Keratinocyte (primary cell): ENCODE data around the gene ARID5B. TPM values are rescaled to one million over a fixed set of nuclear protein-coding genes. Genes with fewer than 3 reads are reported as not detected.

Experiments
- DNase-seq: peaks from one replicate; pipeline ENCODE4 v3.0.0-alpha.2; 2011; ENCODE audit warnings: low read depth, missing footprints, low spot score
- FAIRE-seq: peaks from 2 replicates; lab custom pipeline; 2011; peaks lifted over from hg19 to GRCh38; lab: Jason Lieb, UNC
- H2AFZ ChIP-seq: 2 replicates; pipeline ENCODE4 v1.6.0; 2012; ENCODE audit warnings: low read length, control low read depth, inconsistent platforms; ENCODE audit not compliant: control insufficient read depth
- H3K27ac ChIP-seq: 2 replicates; pipeline ENCODE4 v1.5.1; 2011; ENCODE audit warnings: low read length; ENCODE audit not compliant: control insufficient read depth, insufficient read depth
- H3K27me3 ChIP-seq: 3 replicates; pipeline ENCODE4 v1.6.0; 2011; ENCODE audit warnings: low read length; ENCODE audit not compliant: control insufficient read depth, insufficient read depth; ENCODE audit errors: extremely low read depth
- H3K36me3 ChIP-seq, 2 experiments: 2 replicates in 1 of 2; 3 replicates in 1 of 2; pipeline ENCODE4 v1.5.1; 2011; ENCODE audit warnings: low read length in 2 of 2, mild to moderate bottlenecking in 1 of 2; ENCODE audit not compliant: control insufficient read depth in 2 of 2, insufficient read depth in 2 of 2; ENCODE audit errors: extremely low read depth in 1 of 2
- H3K4me1 ChIP-seq: 3 replicates; pipeline ENCODE4 v1.5.1; 2011; ENCODE audit warnings: low read length; ENCODE audit not compliant: control insufficient read depth, insufficient read depth; ENCODE audit errors: extremely low read depth
- H3K4me2 ChIP-seq: 3 replicates; pipeline ENCODE4 v1.6.0; 2011; ENCODE audit warnings: low read depth, low read length; ENCODE audit not compliant: control insufficient read depth, insufficient read depth; ENCODE audit errors: extremely low read depth
- H3K4me3 ChIP-seq, 3 experiments: fragments of 200-600 bp in 1 of 3; sonication (generic) in 1 of 3; 2 replicates in 2 of 3; 3 replicates in 1 of 3; pipeline ENCODE4 v1.5.1; 2011 to 2016; ENCODE audit warnings: low read length in 3 of 3, mild to moderate bottlenecking in 3 of 3, control low read depth in 2 of 3, inconsistent platforms in 1 of 3, low read depth in 1 of 3, mixed read lengths in 1 of 3, mixed run types in 1 of 3, moderate library complexity in 1 of 3; ENCODE audit not compliant: control insufficient read depth in 2 of 3, insufficient read depth in 2 of 3; ENCODE audit errors: extremely low read depth in 1 of 3
- H3K79me2 ChIP-seq: 2 replicates; pipeline ENCODE4 v1.6.0; 2012; ENCODE audit warnings: low read length; ENCODE audit not compliant: control insufficient read depth, insufficient read depth
- H3K9ac ChIP-seq: 3 replicates; pipeline ENCODE4 v1.6.0; 2011; ENCODE audit warnings: low read length; ENCODE audit not compliant: control insufficient read depth, insufficient read depth; ENCODE audit errors: extremely low read depth
- H3K9me1 ChIP-seq: 3 replicates; pipeline ENCODE4 v1.6.0; 2011; ENCODE audit warnings: low read length; ENCODE audit not compliant: control insufficient read depth, insufficient read depth; ENCODE audit errors: extremely low read depth
- H3K9me3 ChIP-seq: 2 replicates; pipeline ENCODE4 v1.5.1; 2012; ENCODE audit warnings: low read depth, low read length; ENCODE audit not compliant: control insufficient read depth
- H4K20me1 ChIP-seq: 3 replicates; pipeline ENCODE4 v1.6.0; 2011; ENCODE audit warnings: low read length; ENCODE audit not compliant: control insufficient read depth, insufficient read depth; ENCODE audit errors: extremely low read depth
- EZH2 ChIP-seq: IDR thresholded peaks from one replicate; pipeline ENCODE4 v1.6.1; 2012; ENCODE audit warnings: inconsistent platforms, mild to moderate bottlenecking, low read length, moderate library complexity
- dilution Hi-C: fragments of 300-500 bp; cut with MboI; formaldehyde crosslinking; loops from one replicate; pipeline ENCODE4 v1.7.0; 2020; ENCODE audit warnings: low sequenced_read_pairs; ENCODE audit not compliant: extremely low pct_ligation_motif_present
- polyA plus RNA-seq, 5 experiments: library from polyadenylated mRNA; depleted of rRNA in 3 of 5; stranded (reverse) in 3 of 5; stranded (forward) in 1 of 5; unstranded in 1 of 5; fragments of >200 nt; gene quantifications; 1 replicate in 1 of 5; 2 replicates in 3 of 5; 3 replicates in 1 of 5; pipeline versions ENCODE4 v1.2.1 to v1.2.3, GENCODE V29; 2011 to 2012; ENCODE audit warnings: missing spikeins in 2 of 5, low read depth in 1 of 5, low replicate concordance in 1 of 5
- TF ChIP-seq, protein P1 (sequence below), 3 experiments: IDR thresholded peaks in 1 of 3; conservative IDR thresholded peaks in 1 of 3; optimal IDR thresholded peaks in 1 of 3; 2 replicates in 2 of 3; 3 replicates in 1 of 3; pipeline versions ENCODE3 to v1.5.1; 2011; ENCODE audit warnings: low read length in 3 of 3, mild to moderate bottlenecking in 3 of 3, moderate library complexity in 2 of 3, control low read depth in 1 of 3, inconsistent platforms in 1 of 3; ENCODE audit not compliant: insufficient read depth in 2 of 3; ENCODE audit errors: extremely low read depth in 1 of 3

The ARID5B gene
- polyA plus RNA-seq, 1 donor (not counting 4 experiments of a cell fraction or from before 2014, with no cell fraction given): 7.0 TPM

DNA sequence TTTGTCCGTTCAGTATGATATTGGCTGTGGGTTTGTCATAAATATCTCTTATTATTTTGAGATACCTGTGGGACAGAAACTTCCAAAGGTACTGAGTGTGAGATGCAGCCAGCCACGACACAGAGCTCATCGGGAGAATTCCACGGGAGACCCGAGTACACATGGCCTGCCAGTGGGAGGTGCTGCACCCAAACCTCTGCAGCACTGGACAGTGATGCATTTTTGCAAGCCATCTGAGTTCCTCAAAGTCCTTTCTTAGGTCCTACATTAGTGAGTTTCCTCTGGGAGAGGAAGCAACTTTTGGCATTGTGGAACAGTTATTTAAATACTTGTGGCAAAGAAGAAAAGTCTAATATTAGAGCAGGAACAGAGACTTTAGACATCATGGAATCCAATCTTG lies 77.5 kb downstream of the ARID5B start:
- FAIRE-seq (no peak), DNase-seq (no peak)
- no peaks in the 10 kb centered on the region for H3K27me3 ChIP-seq
- H3K79me2 ChIP-seq: peaks cover 6% of the 10 kb centered on the region
- dilution Hi-C loops: no loop called here
- H3K4me3 ChIP-seq: no peak overlapping the region
- H2AFZ ChIP-seq: no peak overlapping the region
- no peaks in the 10 kb centered on the region for H4K20me1 ChIP-seq
- TF ChIP-seq EZH2: no peak
- TF ChIP-seq, protein P1, sequence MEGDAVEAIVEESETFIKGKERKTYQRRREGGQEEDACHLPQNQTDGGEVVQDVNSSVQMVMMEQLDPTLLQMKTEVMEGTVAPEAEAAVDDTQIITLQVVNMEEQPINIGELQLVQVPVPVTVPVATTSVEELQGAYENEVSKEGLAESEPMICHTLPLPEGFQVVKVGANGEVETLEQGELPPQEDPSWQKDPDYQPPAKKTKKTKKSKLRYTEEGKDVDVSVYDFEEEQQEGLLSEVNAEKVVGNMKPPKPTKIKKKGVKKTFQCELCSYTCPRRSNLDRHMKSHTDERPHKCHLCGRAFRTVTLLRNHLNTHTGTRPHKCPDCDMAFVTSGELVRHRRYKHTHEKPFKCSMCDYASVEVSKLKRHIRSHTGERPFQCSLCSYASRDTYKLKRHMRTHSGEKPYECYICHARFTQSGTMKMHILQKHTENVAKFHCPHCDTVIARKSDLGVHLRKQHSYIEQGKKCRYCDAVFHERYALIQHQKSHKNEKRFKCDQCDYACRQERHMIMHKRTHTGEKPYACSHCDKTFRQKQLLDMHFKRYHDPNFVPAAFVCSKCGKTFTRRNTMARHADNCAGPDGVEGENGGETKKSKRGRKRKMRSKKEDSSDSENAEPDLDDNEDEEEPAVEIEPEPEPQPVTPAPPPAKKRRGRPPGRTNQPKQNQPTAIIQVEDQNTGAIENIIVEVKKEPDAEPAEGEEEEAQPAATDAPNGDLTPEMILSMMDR (optimal IDR thresholded peaks at IDR 0.05 in 1 of 3, IDR thresholded peaks at IDR 0.05 in 1 of 3, conservative IDR thresholded peaks at IDR 0.05 in 1 of 3; ENCODE audit: extremely low read depth in 1 of 3, insufficient read depth in 2 of 3, low read length in 3 of 3): peak in 1 of 3 experiments; percentile 34
- no peak overlapping the region for H3K4me2 ChIP-seq
- H3K9me3 ChIP-seq: no peaks in the 10 kb centered on the region
- peaks cover 15% of the 10 kb centered on the region for H3K4me1 ChIP-seq
- H3K27ac ChIP-seq: no peak overlapping the region
- no peak overlapping the region for H3K9ac ChIP-seq
- peaks cover 0 to 3% of the 10 kb centered on the region in 2 experiments for H3K36me3 ChIP-seq
- H3K9me1 ChIP-seq: no peaks in the 10 kb centered on the region

DNA sequence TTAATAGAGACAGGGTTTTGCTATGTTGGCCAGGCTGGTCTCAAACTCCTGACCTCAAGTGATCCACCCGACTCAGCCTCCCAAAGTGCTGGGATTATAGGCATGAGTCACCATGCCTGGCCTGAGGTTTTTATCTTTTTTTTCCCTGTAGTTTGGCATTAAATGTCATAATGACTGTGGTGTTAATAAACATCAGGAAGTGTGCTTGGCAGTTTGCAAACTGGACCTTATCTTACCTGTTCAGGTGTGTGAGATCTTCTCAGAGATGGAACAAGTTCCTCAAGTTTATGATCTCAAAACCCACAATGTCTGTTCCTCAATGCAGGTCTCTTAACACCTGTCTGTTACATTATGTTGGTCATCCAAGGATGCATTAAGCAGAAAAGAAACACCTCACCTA lies 80.0 kb downstream of the ARID5B start:
- H4K20me1 ChIP-seq: no peaks in the 10 kb centered on the region
- DNase-seq (no peak), FAIRE-seq (no peak)
- no peak overlapping the region for H3K27ac ChIP-seq
- peaks cover 6% of the 10 kb centered on the region for H3K79me2 ChIP-seq
- H2AFZ ChIP-seq: no peak overlapping the region
- no peaks in the 10 kb centered on the region for H3K27me3 ChIP-seq
- H3K9ac ChIP-seq: no peak overlapping the region
- H3K9me1 ChIP-seq: no peaks in the 10 kb centered on the region
- H3K4me3 ChIP-seq: no peak overlapping the region
- dilution Hi-C loops: no loop called here
- H3K9me3 ChIP-seq: no peaks in the 10 kb centered on the region
- H3K36me3 ChIP-seq: peaks cover 0 to 3% of the 10 kb centered on the region in 2 experiments
- H3K4me1 ChIP-seq: peaks cover 3% of the 10 kb centered on the region
- no peak overlapping the region for H3K4me2 ChIP-seq
- no peak for TF ChIP-seq EZH2
- TF ChIP-seq, protein P1 (optimal IDR thresholded peaks at IDR 0.05 in 1 of 3, IDR thresholded peaks at IDR 0.05 in 1 of 3, conservative IDR thresholded peaks at IDR 0.05 in 1 of 3; ENCODE audit: extremely low read depth in 1 of 3, insufficient read depth in 2 of 3, low read length in 3 of 3): no peak
